Measurements from ENCODE around the gene SLX9.

DNA sequence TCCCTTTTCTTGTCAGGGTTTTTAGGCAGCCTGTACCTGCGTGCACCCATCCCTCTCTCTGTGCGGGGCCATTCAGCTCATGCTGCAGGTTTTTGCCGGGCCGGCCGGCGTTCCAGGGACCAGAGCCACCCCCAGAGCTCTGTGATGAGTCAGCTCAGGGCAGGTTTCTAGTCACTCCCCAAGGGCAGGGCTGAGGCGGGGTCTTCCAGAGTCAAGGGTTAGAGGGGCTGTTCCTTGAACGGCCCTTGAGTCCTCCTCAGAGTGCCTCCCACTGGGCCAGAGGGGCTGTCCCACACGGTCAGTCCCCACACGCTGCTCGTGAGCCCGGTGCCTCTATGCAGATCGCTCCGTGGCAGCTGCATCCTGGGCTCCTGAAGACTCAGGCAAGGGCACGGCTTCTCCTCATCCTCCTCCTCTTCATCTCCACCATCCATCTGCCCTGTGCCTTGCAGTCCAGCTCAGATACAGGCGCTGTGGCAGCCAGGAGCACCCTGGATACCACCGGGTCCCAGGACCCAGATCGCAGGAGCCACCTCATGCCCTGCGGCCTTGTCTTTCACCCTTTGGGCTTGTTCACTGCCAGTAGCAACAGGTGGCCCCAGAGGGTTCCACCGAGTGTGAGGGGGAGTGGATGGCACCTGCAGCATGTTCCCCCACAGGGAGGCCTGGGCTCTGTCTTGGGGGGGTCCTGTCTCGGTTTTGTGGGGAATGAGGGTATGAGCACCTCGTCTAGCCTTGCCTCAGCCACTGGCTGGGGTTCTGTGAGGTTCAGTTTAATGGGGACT is 17.4 kb downstream of the SLX9 start:
- TF ChIP-seq, protein P1, sequence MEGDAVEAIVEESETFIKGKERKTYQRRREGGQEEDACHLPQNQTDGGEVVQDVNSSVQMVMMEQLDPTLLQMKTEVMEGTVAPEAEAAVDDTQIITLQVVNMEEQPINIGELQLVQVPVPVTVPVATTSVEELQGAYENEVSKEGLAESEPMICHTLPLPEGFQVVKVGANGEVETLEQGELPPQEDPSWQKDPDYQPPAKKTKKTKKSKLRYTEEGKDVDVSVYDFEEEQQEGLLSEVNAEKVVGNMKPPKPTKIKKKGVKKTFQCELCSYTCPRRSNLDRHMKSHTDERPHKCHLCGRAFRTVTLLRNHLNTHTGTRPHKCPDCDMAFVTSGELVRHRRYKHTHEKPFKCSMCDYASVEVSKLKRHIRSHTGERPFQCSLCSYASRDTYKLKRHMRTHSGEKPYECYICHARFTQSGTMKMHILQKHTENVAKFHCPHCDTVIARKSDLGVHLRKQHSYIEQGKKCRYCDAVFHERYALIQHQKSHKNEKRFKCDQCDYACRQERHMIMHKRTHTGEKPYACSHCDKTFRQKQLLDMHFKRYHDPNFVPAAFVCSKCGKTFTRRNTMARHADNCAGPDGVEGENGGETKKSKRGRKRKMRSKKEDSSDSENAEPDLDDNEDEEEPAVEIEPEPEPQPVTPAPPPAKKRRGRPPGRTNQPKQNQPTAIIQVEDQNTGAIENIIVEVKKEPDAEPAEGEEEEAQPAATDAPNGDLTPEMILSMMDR (IDR thresholded peaks at IDR 0.05), result no peak
- TF ChIP-seq POLR2A (IDR thresholded peaks at IDR 0.05) (no peak), POLR2AphosphoS5 (IDR thresholded peaks at IDR 0.05) (no peak)

All from transverse colon (tissue), 4 donors.